GM12873 (cell line): Measurements from ENCODE around the gene TMC5.
A peak's percentile ranks its signal among the peaks of the same experiment; 100 is the strongest.

ENCODE experiments used
- TF ChIP-seq, protein P1 (sequence below): IDR thresholded peaks from 2 replicates; pipeline ENCODE4 v1.5.1; 2012; ENCODE audit warnings: low read depth, mild to moderate bottlenecking, moderate library complexity, low read length, control low read depth; ENCODE audit not compliant: insufficient read depth; ENCODE audit errors: missing control alignments

TMC5 gene, protein sequence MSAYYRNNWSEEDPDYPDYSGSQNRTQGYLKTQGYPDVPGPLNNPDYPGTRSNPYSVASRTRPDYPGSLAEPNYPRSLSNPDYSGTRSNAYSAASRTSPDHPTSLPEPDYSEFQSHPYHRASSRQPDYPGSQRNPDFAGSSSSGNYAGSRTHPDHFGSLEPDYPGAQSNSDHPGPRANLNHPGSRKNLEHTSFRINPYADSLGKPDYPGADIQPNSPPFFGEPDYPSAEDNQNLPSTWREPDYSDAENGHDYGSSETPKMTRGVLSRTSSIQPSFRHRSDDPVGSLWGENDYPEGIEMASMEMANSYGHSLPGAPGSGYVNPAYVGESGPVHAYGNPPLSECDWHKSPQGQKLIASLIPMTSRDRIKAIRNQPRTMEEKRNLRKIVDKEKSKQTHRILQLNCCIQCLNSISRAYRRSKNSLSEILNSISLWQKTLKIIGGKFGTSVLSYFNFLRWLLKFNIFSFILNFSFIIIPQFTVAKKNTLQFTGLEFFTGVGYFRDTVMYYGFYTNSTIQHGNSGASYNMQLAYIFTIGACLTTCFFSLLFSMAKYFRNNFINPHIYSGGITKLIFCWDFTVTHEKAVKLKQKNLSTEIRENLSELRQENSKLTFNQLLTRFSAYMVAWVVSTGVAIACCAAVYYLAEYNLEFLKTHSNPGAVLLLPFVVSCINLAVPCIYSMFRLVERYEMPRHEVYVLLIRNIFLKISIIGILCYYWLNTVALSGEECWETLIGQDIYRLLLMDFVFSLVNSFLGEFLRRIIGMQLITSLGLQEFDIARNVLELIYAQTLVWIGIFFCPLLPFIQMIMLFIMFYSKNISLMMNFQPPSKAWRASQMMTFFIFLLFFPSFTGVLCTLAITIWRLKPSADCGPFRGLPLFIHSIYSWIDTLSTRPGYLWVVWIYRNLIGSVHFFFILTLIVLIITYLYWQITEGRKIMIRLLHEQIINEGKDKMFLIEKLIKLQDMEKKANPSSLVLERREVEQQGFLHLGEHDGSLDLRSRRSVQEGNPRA

GRCh38 chr16:19417640-19418039 is at the start of gene TMC5:
Gene TMC5, plus strand, starts transcription at chr16:19417883. Its CDS starts 22,156 bp downstream, at chr16:19440039.
- TF ChIP-seq, protein P1, sequence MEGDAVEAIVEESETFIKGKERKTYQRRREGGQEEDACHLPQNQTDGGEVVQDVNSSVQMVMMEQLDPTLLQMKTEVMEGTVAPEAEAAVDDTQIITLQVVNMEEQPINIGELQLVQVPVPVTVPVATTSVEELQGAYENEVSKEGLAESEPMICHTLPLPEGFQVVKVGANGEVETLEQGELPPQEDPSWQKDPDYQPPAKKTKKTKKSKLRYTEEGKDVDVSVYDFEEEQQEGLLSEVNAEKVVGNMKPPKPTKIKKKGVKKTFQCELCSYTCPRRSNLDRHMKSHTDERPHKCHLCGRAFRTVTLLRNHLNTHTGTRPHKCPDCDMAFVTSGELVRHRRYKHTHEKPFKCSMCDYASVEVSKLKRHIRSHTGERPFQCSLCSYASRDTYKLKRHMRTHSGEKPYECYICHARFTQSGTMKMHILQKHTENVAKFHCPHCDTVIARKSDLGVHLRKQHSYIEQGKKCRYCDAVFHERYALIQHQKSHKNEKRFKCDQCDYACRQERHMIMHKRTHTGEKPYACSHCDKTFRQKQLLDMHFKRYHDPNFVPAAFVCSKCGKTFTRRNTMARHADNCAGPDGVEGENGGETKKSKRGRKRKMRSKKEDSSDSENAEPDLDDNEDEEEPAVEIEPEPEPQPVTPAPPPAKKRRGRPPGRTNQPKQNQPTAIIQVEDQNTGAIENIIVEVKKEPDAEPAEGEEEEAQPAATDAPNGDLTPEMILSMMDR, result no peak

DNA sequence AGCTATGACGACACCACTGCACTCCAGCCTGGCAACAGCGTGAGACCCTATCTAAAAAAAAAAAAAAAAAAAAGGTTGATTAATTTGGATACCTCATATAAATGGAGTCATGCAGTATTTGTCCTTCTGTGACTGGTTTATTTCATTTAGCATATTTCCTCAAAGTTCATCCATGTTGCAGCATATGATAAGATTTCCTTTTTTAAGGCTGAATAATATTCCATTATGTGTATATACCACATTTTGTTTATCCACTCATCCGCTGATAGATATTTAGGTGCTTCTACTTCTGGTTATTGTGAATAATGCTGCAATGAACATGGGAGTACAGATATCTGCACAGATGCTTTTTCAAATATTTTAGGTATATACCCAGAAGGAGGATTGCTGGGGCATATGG is 43.3 kb upstream of the TMC5 start:
- TF ChIP-seq, protein P1, result no peak

GRCh38 chr16:19375561-19376158 is 42.0 kb upstream of the TMC5 start:
- TF ChIP-seq, protein P1, result peak; percentile 81

- TF ChIP-seq, protein P1, result no peak
Measured at GRCh38 chr16:19377864-19378263, 39.8 kb upstream of the TMC5 start.

DNA sequence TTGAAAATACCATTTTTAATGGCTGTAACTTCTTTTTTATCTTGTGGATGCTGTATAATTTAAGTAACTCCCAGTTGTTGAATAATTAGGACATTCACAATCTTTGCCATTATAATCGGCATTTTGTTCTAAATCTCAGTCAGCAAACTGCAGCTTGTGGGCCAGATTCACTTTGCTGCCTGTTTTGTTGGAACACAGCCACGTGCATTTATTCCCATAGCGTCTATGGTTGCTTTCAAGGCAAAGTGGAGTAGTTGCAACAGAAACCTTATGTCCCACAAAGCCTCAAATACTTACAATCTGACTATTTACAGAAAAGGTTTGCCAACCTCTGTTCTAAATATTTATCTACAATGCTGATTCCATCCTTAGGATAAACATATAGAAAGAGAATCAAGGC is 39.2 kb upstream of the TMC5 start:
- TF ChIP-seq, protein P1, result no peak

- TF ChIP-seq, protein P1, result no peak
Measured at GRCh38 chr16:19379838-19380237, 37.8 kb upstream of the TMC5 start.
